GM23338 (cell line): ENCODE data around the gene MSH3. TPM values are rescaled to one million over a fixed set of nuclear protein-coding genes. Genes with fewer than 3 reads are reported as not detected.

Experiments used
- ATAC-seq: fragments of 200-7000 bp; cut with Tn5 transposase; 3 replicates; pipeline ENCODE4 v1.9.1; 2020
- DNase-seq: peaks from one replicate; pipeline ENCODE4 v3.0.0-alpha.2; 2015; ENCODE audit warnings: low spot score
- H2AFZ ChIP-seq: fragments of 200-600 bp; sonication (generic); 2 replicates; pipeline ENCODE4 v1.8.0; 2016; ENCODE audit warnings: antibody characterized with exemption, mild to moderate bottlenecking, moderate library complexity
- H3F3A ChIP-seq: fragments of 200-600 bp; sonication (generic); replicated peaks from 2 replicates; pipeline ENCODE4 v1.8.0; 2017; ENCODE audit warnings: antibody characterized with exemption, mixed run types, low read depth
- H3K27ac ChIP-seq: fragments of 200-600 bp; sonication (generic); 2 replicates; pipeline ENCODE4 v1.6.1; 2016; ENCODE audit warnings: low read depth
- H3K27me3 ChIP-seq: fragments of 200-600 bp; sonication (generic); 2 replicates; pipeline ENCODE4 v1.8.0; 2016; ENCODE audit warnings: mild to moderate bottlenecking, mixed run types, moderate library complexity; ENCODE audit not compliant: insufficient read depth
- H3K36me3 ChIP-seq: fragments of 200-600 bp; sonication (generic); 2 replicates; pipeline ENCODE4 v1.8.0; 2016; ENCODE audit warnings: mild to moderate bottlenecking; ENCODE audit not compliant: insufficient read depth
- H3K4me1 ChIP-seq: fragments of 200-600 bp; sonication (generic); 2 replicates; pipeline ENCODE4 v1.8.0; 2016; ENCODE audit warnings: mild to moderate bottlenecking, moderate library complexity; ENCODE audit not compliant: insufficient read depth
- H3K4me2 ChIP-seq: fragments of 200-600 bp; sonication (generic); 2 replicates; pipeline ENCODE4 v1.7.1; 2017; ENCODE audit warnings: mixed run types
- H3K4me3 ChIP-seq: fragments of 200-600 bp; sonication (generic); 2 replicates; pipeline ENCODE4 v1.6.1; 2016; ENCODE audit warnings: mixed run types
- H3K79me2 ChIP-seq: fragments of 200-600 bp; sonication (generic); replicated peaks from 2 replicates; pipeline ENCODE4 v1.8.0; 2017; ENCODE audit warnings: mild to moderate bottlenecking; ENCODE audit not compliant: insufficient read depth
- H3K9me2 ChIP-seq: fragments of 200-600 bp; sonication (generic); 2 replicates; pipeline ENCODE4 v1.8.0; 2017; ENCODE audit not compliant: insufficient read depth
- H4K20me1 ChIP-seq: fragments of 200-600 bp; sonication (generic); replicated peaks from 2 replicates; pipeline ENCODE4 v1.8.0; 2017; ENCODE audit warnings: mild to moderate bottlenecking; ENCODE audit not compliant: insufficient read depth
- H3K27ac Mint-ChIP-seq: 2 replicates; pipeline ENCODE4 v1.8.0; 2020; ENCODE audit warnings: inconsistent platforms, mild to moderate bottlenecking, moderate library complexity, mixed read lengths
- H3K27me3 Mint-ChIP-seq: 3 replicates; pipeline ENCODE4 v1.8.0; 2022; ENCODE audit warnings: low read depth, mild to moderate bottlenecking, moderate library complexity, mixed read lengths, inconsistent platforms; ENCODE audit not compliant: insufficient read depth, poor library complexity
- H3K36me3 Mint-ChIP-seq: 3 replicates; pipeline ENCODE4 v1.8.0; 2021; ENCODE audit warnings: low read depth, mild to moderate bottlenecking, inconsistent platforms, moderate library complexity, mixed read lengths
- H3K4me1 Mint-ChIP-seq: 3 replicates; pipeline ENCODE4 v1.8.0; 2020; ENCODE audit warnings: mild to moderate bottlenecking, inconsistent platforms, mixed read lengths
- H3K4me3 Mint-ChIP-seq: 3 replicates; pipeline ENCODE4 v1.8.0; 2021; ENCODE audit warnings: moderate library complexity, mild to moderate bottlenecking, inconsistent platforms, mixed read lengths
- H3K9me3 Mint-ChIP-seq: 3 replicates; pipeline ENCODE4 v1.8.0; 2020; ENCODE audit warnings: moderate library complexity, mild to moderate bottlenecking, inconsistent platforms, mixed read lengths
- CREB1 ChIP-seq: fragments of 250-450 bp; sonication (Bioruptor Pico); IDR thresholded peaks from 2 replicates; pipeline ENCODE4 v1.5.0; 2020; ENCODE audit warnings: low read depth, mild to moderate bottlenecking, moderate library complexity
- EZH2 ChIP-seq: fragments of 200-600 bp; sonication (generic); IDR thresholded peaks from one replicate; pipeline ENCODE4 v1.8.0; 2017; ENCODE audit warnings: antibody characterized with exemption, mild to moderate bottlenecking, low read depth; ENCODE audit not compliant: unreplicated experiment
- EZH2phosphoT487 ChIP-seq: fragments of 200-600 bp; sonication (generic); IDR thresholded peaks from one replicate; pipeline ENCODE4 v1.8.1; 2018; ENCODE audit warnings: antibody characterized with exemption; ENCODE audit not compliant: unreplicated experiment
- JUNB ChIP-seq: IDR thresholded peaks from one replicate; pipeline ENCODE4 v1.6.1; 2016; ENCODE audit warnings: antibody characterized with exemption; ENCODE audit not compliant: unreplicated experiment
- NANOG ChIP-seq: IDR thresholded peaks from 2 replicates; pipeline ENCODE4 v1.6.1; 2016; ENCODE audit warnings: antibody characterized with exemption, borderline replicate concordance
- POLR2AphosphoS5 ChIP-seq: IDR thresholded peaks from 2 replicates; pipeline ENCODE4 v1.6.1; 2016; ENCODE audit warnings: antibody characterized with exemption, low read depth
- STAT1 ChIP-seq: IDR thresholded peaks from one replicate; pipeline ENCODE4 v1.6.1; 2016; ENCODE audit warnings: antibody characterized with exemption; ENCODE audit not compliant: unreplicated experiment
- ZNF114 ChIP-seq: fragments of 250-450 bp; sonication (Bioruptor Pico); IDR thresholded peaks from 2 replicates; pipeline ENCODE4 v1.5.0; 2020; ENCODE audit warnings: mild to moderate bottlenecking, moderate library complexity
- ZNF331 ChIP-seq: fragments of 250-450 bp; sonication (Bioruptor Pico); IDR thresholded peaks from 2 replicates; pipeline ENCODE4 v1.5.0; 2020; ENCODE audit warnings: low read depth, mild to moderate bottlenecking, moderate library complexity
- polyA plus RNA-seq: library from polyadenylated mRNA; unstranded; fragments of >200 nt; fragmentation: Nextera tagmentation; extraction: Ambion mirVana; gene quantifications from 2 replicates; pipeline ENCODE4 v1.2.1, GENCODE V29; 2016
- total RNA-seq: library from RNA; depleted of rRNA; stranded (reverse); fragments of >200 nt; shearing (Covaris generic); gene quantifications from 2 replicates; pipeline ENCODE4 v1.2.3, GENCODE V29; 2014
- TF ChIP-seq, protein P1 (sequence below): IDR thresholded peaks from one replicate; pipeline ENCODE4 v1.6.1; 2018; ENCODE audit warnings: antibody characterized with exemption; ENCODE audit not compliant: unreplicated experiment
- TF ChIP-seq, protein P2 (sequence below): IDR thresholded peaks from 2 replicates; pipeline ENCODE4 v1.6.1; 2016; ENCODE audit warnings: antibody characterized with exemption
- TF ChIP-seq, protein P3 (sequence below), 2 experiments: fragments of 200-600 bp in 1 of 2; sonication (generic) in 1 of 2; conservative IDR thresholded peaks; 2 replicates each; pipeline versions ENCODE4 v1.5.1 to v1.6.1; 2016 to 2017; ENCODE audit warnings: antibody characterized with exemption in 2 of 2, low read depth in 2 of 2, mild to moderate bottlenecking in 2 of 2, moderate library complexity in 1 of 2
- TF ChIP-seq, protein P4 (sequence below): fragments of 250-450 bp; sonication (Bioruptor Pico); IDR thresholded peaks from 2 replicates; pipeline ENCODE4 v1.5.0; 2020; ENCODE audit warnings: mild to moderate bottlenecking, moderate library complexity

MSH3 gene
- total and polyA plus RNA-seq, 2 experiments from 2014 or later: 13.3 to 16.6 TPM

DNA sequence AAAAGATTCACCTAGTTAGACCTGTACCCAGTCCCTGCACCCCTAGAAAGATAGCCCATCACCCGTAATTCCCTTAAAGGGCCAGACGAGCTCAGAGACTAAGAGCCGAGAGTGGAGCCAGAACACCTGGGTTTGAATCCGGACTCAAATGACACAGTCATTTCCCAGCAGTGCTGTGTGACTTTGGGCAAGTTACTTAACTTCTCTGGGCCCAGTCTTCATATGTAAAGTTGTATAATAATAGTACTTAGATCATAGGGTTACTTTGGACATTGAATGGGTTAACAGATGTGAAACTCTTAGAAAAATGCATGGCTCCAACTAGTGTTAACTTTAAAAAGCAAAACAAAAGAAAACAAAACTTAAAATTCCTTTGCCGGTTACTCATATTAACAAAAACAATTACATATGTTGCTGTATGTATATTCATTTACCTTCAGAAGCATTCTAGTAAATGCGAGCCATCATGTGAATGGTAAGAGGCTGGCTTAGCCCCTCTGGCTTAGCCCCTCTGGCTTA is 265.3 kb downstream of the MSH3 start:
- Mint-ChIP-seq H3K9me3 (no peaks in the 10 kb centered on the region), H3K27ac (no peak overlapping the region), H3K4me3 (no peak overlapping the region), H3K4me1 (peaks cover 14% of the 10 kb centered on the region), H3K36me3 (no peaks in the 10 kb centered on the region), H3K27me3 (no peaks in the 10 kb centered on the region)
- Histone ChIP-seq H3K4me3 (no peak overlapping the region), H3K4me1 (peaks cover 7% of the 10 kb centered on the region; the same call in 1 of the 2 replicates), H2AFZ (no peak overlapping the region), H3K36me3 (no peaks in the 10 kb centered on the region), H3K27ac (no peak overlapping the region), H3F3A (no peaks in the 10 kb centered on the region), H4K20me1 (no peaks in the 10 kb centered on the region), H3K4me2 (no peak overlapping the region), H3K79me2 (no peaks in the 10 kb centered on the region), H3K27me3 (no peaks in the 10 kb centered on the region), H3K9me2 (peaks cover 2% of the 10 kb centered on the region; the same call in 1 of the 2 replicates)
- ATAC-seq (no peak), DNase-seq (no peak)
- TF ChIP-seq, protein P1, sequence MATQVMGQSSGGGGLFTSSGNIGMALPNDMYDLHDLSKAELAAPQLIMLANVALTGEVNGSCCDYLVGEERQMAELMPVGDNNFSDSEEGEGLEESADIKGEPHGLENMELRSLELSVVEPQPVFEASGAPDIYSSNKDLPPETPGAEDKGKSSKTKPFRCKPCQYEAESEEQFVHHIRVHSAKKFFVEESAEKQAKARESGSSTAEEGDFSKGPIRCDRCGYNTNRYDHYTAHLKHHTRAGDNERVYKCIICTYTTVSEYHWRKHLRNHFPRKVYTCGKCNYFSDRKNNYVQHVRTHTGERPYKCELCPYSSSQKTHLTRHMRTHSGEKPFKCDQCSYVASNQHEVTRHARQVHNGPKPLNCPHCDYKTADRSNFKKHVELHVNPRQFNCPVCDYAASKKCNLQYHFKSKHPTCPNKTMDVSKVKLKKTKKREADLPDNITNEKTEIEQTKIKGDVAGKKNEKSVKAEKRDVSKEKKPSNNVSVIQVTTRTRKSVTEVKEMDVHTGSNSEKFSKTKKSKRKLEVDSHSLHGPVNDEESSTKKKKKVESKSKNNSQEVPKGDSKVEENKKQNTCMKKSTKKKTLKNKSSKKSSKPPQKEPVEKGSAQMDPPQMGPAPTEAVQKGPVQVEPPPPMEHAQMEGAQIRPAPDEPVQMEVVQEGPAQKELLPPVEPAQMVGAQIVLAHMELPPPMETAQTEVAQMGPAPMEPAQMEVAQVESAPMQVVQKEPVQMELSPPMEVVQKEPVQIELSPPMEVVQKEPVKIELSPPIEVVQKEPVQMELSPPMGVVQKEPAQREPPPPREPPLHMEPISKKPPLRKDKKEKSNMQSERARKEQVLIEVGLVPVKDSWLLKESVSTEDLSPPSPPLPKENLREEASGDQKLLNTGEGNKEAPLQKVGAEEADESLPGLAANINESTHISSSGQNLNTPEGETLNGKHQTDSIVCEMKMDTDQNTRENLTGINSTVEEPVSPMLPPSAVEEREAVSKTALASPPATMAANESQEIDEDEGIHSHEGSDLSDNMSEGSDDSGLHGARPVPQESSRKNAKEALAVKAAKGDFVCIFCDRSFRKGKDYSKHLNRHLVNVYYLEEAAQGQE: no peak
- no peak for TF ChIP-seq STAT1
- TF ChIP-seq, protein P2, sequence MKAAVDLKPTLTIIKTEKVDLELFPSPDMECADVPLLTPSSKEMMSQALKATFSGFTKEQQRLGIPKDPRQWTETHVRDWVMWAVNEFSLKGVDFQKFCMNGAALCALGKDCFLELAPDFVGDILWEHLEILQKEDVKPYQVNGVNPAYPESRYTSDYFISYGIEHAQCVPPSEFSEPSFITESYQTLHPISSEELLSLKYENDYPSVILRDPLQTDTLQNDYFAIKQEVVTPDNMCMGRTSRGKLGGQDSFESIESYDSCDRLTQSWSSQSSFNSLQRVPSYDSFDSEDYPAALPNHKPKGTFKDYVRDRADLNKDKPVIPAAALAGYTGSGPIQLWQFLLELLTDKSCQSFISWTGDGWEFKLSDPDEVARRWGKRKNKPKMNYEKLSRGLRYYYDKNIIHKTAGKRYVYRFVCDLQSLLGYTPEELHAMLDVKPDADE: no peak
- TF ChIP-seq JUNB: no peak
- TF ChIP-seq, protein P3, sequence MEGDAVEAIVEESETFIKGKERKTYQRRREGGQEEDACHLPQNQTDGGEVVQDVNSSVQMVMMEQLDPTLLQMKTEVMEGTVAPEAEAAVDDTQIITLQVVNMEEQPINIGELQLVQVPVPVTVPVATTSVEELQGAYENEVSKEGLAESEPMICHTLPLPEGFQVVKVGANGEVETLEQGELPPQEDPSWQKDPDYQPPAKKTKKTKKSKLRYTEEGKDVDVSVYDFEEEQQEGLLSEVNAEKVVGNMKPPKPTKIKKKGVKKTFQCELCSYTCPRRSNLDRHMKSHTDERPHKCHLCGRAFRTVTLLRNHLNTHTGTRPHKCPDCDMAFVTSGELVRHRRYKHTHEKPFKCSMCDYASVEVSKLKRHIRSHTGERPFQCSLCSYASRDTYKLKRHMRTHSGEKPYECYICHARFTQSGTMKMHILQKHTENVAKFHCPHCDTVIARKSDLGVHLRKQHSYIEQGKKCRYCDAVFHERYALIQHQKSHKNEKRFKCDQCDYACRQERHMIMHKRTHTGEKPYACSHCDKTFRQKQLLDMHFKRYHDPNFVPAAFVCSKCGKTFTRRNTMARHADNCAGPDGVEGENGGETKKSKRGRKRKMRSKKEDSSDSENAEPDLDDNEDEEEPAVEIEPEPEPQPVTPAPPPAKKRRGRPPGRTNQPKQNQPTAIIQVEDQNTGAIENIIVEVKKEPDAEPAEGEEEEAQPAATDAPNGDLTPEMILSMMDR (conservative IDR thresholded peaks at IDR 0.05; ENCODE audit: low read depth in 2 of 2): no peak
- TF ChIP-seq CREB1 (CRISPR knock-in tag): no peak
- no peak for TF ChIP-seq ZNF331 (CRISPR knock-in tag)
- TF ChIP-seq EZH2phosphoT487: no peak
- TF ChIP-seq ZNF114 (CRISPR knock-in tag): no peak
- TF ChIP-seq EZH2: no peak
- no peak for TF ChIP-seq POLR2AphosphoS5
- TF ChIP-seq, protein P4, sequence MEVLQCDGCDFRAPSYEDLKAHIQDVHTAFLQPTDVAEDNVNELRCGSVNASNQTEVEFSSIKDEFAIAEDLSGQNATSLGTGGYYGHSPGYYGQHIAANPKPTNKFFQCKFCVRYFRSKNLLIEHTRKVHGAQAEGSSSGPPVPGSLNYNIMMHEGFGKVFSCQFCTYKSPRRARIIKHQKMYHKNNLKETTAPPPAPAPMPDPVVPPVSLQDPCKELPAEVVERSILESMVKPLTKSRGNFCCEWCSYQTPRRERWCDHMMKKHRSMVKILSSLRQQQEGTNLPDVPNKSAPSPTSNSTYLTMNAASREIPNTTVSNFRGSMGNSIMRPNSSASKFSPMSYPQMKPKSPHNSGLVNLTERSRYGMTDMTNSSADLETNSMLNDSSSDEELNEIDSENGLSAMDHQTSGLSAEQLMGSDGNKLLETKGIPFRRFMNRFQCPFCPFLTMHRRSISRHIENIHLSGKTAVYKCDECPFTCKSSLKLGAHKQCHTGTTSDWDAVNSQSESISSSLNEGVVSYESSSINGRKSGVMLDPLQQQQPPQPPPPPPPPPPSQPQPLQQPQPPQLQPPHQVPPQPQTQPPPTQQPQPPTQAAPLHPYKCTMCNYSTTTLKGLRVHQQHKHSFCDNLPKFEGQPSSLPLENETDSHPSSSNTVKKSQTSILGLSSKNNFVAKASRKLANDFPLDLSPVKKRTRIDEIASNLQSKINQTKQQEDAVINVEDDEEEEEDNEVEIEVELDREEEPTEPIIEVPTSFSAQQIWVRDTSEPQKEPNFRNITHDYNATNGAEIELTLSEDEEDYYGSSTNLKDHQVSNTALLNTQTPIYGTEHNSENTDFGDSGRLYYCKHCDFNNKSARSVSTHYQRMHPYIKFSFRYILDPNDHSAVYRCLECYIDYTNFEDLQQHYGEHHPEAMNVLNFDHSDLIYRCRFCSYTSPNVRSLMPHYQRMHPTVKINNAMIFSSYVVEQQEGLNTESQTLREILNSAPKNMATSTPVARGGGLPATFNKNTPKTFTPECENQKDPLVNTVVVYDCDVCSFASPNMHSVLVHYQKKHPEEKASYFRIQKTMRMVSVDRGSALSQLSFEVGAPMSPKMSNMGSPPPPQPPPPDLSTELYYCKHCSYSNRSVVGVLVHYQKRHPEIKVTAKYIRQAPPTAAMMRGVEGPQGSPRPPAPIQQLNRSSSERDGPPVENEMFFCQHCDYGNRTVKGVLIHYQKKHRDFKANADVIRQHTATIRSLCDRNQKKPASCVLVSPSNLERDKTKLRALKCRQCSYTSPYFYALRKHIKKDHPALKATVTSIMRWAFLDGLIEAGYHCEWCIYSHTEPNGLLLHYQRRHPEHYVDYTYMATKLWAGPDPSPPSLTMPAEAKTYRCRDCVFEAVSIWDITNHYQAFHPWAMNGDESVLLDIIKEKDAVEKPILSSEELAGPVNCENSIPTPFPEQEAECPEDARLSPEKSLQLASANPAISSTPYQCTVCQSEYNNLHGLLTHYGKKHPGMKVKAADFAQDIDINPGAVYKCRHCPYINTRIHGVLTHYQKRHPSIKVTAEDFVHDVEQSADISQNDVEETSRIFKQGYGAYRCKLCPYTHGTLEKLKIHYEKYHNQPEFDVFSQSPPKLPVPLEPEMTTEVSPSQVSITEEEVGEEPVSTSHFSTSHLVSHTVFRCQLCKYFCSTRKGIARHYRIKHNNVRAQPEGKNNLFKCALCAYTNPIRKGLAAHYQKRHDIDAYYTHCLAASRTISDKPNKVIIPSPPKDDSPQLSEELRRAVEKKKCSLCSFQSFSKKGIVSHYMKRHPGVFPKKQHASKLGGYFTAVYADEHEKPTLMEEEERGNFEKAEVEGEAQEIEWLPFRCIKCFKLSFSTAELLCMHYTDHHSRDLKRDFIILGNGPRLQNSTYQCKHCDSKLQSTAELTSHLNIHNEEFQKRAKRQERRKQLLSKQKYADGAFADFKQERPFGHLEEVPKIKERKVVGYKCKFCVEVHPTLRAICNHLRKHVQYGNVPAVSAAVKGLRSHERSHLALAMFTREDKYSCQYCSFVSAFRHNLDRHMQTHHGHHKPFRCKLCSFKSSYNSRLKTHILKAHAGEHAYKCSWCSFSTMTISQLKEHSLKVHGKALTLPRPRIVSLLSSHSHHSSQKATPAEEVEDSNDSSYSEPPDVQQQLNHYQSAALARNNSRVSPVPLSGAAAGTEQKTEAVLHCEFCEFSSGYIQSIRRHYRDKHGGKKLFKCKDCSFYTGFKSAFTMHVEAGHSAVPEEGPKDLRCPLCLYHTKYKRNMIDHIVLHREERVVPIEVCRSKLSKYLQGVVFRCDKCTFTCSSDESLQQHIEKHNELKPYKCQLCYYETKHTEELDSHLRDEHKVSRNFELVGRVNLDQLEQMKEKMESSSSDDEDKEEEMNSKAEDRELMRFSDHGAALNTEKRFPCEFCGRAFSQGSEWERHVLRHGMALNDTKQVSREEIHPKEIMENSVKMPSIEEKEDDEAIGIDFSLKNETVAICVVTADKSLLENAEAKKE: no peak
- TF ChIP-seq NANOG: no peak
